GM18511 (cell line): ENCODE data around the gene CD3D.

ENCODE experiments used
- ATAC-seq: cut with Tn5 transposase; IDR thresholded peaks from one replicate; pipeline ENCODE4 v1.9.1; 2021; ENCODE audit warnings: mild to moderate bottlenecking, moderate library complexity; ENCODE audit not compliant: unreplicated experiment

The CD3D gene

DNA sequence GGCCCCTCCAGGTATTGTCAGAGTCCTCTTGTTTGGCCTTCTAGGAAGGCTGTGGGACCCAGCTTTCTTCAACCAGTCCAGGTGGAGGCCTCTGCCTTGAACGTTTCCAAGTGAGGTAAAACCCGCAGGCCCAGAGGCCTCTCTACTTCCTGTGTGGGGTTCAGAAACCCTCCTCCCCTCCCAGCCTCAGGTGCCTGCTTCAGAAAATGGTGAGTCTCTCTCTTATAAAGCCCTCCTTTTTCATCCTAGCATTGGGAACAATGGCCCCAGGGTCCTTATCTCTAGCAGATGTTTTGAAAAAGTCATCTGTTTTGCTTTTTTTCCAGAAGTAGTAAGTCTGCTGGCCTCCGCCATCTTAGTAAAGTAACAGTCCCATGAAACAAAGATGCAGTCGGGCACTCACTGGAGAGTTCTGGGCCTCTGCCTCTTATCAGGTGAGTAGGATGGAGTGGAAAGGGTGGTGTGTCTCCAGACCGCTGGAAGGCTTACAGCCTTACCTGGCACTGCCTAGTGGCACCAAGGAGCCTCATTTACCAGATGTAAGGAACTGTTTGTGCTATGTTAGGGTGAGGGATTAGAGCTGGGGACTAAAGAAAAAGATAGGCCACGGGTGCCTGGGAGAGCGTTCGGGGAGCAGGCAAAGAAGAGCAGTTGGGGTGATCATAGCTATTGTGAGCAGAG, 37.8 kb downstream of the CD3D start, which contains the start of gene CD3E:
Gene CD3E (plus strand): TSS at position 163 of the 681 bp plus-strand sequence. CDS start 223 bp downstream, at position 386.
- ATAC-seq = no peak

DNA sequence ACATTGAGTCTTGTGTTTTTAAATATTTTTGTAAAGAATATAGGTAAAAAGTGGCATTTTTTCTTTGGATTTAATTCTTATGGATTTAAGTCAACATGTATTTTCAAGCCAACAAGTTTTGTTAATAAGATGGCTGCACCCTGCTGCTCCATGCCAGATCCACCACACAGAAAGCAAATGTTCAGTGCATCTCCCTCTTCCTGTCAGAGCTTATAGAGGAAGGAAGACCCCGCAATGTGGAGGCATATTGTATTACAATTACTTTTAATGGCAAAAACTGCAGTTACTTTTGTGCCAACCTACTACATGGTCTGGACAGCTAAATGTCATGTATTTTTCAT, 38.3 kb downstream of the CD3D start:
- ATAC-seq = no peak

DNA sequence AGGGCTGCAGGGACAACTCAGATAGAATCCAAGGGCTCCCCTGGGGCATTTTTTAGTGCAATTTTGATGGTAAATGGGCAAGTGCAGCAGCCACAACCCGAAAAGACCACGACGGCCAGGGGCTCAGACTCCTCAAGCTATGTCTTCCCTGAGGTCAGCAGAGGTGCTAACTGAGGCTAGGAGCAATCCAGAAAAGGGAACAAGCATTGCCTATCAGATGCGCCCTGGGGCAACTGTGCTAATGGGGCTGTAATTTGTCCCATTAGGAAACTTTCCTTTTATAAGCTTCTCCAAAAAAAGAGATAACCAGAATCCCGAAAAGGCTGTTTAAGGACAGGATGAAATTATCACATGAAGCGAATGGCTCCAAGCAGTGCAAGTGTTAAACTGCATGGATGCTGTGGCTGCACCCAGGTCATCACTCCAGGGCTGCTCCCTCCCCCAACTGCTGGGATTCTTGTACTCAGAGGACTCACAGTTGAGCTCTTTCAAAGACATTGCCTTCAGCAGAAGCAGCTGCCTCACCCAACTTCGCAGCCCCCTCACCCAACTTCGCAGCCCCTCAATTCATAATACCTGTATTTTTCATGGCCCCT, 40.8 kb downstream of the CD3D start:
- no peak for ATAC-seq

DNA sequence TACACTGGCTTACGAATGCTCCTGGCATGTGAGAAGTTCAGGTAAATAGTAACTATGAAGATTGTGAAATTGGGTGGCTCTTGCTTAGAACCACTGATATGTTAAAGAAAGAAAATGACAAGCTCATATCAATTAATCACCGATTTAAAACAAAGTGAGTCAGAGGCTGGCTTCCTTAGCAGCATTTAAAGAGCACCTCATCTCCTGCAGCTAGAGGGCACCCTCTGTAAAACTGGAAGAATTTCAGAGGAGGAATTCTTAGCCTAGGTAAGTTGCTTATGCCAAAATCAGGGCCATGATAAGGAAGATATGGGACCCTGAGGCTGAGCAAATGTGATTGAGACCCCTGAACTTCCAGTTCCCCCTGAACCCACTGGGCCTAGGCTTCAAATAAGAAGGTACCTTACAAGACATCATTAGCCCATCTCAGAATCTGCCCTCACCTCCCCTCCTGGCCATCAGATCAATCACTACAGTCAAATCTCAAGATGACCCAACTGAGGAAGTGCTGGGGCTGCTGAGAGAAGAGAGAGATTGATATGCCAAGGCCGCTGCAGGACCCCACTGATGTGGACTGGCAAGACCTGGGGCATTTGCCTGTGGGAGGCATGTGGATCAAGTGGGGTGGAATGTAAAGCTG, 46.6 kb downstream of the CD3D start:
- no peak for ATAC-seq

DNA sequence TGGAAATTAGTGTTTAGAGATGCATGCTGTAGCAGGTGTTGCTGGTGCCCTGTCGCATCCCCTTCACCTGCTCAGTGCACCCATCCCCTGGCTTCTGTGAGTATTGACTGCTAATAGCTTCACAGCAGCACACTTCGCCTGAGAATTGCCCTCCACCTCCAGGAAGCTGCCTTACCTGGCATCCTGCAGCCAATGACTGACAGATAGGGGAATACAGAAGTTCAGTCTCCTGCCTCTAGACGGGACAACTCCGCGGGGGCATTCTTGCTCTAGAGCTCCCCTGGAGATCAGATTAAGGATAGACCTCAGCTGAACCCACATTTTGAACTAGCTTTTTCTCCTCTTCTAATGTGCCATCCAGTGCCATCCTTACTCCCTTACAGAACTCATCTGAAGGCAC, 47.3 kb downstream of the CD3D start:
- no peak for ATAC-seq

DNA sequence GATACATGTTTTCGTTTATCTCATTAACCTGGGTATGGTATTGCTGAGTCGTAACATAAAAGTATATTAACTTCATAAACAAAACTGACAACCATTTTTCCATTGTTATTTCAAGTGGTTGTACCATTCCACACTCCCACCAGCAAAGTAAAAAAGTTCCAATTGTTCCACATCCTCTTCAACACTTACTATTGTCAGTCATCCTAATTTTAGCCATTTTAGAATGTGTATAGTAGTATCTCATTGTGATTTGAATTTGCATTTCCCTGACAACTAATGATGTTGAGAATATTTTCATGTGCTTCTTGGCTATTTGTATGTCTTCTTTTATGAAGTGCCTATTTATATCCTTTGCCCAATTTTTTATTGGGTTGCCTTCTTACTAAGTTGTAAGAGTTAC, 48.5 kb downstream of the CD3D start:
- ATAC-seq = no peak

DNA sequence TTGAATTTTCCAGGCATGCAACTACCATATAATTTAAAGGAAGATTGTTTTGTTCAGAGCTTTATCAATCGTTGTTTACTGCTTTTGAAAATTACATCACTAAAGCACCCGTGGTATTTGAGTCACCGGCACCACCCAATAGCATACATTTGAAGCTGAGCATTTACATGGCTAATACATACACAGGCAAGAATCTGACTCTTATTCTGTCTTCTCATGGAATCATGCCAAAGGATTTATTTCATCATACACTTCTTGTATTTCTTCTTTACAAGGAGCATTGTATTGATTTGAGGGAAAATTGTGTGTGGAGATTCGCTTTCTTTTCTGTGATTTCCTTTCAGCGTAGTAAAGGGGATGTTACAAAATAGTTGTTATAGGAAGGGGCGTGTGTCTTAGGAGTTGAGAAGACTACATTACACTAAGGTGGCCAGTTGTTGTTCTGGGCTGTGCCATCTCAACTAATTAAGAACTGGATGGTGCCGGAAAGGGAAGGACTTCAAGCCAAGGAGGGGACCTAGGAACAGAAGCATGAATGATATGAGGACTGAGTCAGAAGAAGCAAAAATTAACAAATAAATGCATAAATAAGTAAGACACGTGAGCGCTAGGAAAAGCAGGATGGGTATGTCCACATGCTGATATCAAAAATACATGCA, 50.9 kb downstream of the CD3D start:
- ATAC-seq = no peak

DNA sequence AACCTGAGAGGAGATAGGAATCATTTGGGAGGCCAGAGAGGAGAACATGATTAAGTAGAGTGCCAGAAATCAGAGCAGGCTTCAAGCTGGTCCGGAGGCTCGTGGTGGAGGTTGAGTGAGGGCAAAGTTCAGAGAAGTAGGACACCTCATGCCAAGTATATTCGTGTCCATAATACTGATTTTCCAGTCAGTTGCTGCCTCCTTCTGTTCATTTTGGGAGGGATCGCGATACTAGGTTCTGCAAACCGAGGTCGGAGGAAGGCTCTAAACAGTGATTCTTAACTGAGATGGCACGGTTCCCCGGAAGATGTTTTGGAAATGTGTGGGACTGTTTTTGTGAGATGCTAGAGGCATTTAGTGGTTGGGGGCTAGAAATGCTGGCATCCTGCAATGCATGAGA, 51.6 kb downstream of the CD3D start:
- ATAC-seq = no peak

DNA sequence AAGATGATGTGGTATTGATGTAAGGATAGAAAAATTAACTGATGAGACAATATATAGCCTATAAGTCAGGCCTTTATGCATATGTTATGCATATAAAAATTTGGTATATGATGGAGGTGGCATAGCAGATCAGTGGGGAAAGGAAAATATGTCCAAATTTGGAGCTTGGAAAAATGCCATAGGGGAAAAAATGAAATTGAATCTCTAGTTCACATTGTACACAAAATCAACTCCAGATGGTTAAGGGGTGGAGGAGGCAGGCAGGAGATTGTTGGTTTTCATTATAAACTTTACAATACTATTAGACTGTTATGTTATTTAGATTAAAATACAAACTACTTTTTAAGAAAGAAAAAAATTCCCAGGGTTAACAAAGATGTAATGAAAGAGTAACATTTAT, 53.1 kb downstream of the CD3D start:
- ATAC-seq = no peak
